A549 (cell line): ENCODE data around the gene PLD1. TPM values are rescaled to one million over a fixed set of nuclear protein-coding genes. Genes with fewer than 3 reads are reported as not detected.

Source experiments
- ATAC-seq, 2 experiments: fragments of 200-7000 bp in 1 of 2; fragments of >200 bp in 1 of 2; cut with Nextera tagmentation in 1 of 2; cut with Tn5 transposase in 1 of 2; 3 replicates each; pipeline versions ENCODE4 v1.8.0 to v1.9.1; 2018 to 2020; ENCODE audit warnings: mild to moderate bottlenecking in 1 of 2, moderate library complexity in 1 of 2
- CTCF ChIA-PET: fragments of 300-600 bp; sonication (Branson Sonifier 250); formaldehyde crosslinking; extraction: SDS; loops from one replicate; lab custom pipeline; 2021; ENCODE audit warnings: antibody characterized with exemption, inconsistent platforms; lab: Yijun Ruan, JAX
- POLR2A ChIA-PET: fragments of 350-600 bp; formaldehyde crosslinking; extraction: SDS; loops from one replicate; lab custom pipeline; 2021; ENCODE audit warnings: antibody characterized with exemption, inconsistent platforms; lab: Yijun Ruan, JAX
- DNase-seq, 2 experiments: peaks; one replicate each; pipeline versions ENCODE4 v3.0.0 to v3.0.0-alpha.2; 2011 to 2016; ENCODE audit warnings: low read depth in 1 of 2, low spot score in 1 of 2
- FAIRE-seq: peaks from 2 replicates; lab custom pipeline; 2011; peaks lifted over from hg19 to GRCh38; lab: Jason Lieb, UNC
- H3K27ac ChIP-seq, 2 experiments: fragments of >200 bp; sonication (Bioruptor Twin); formaldehyde crosslinking; 3 replicates each; pipeline ENCODE4 v1.5.1; 2016 to 2017
- H3K4me1 ChIP-seq: fragments of >200 bp; sonication (Bioruptor Twin); formaldehyde crosslinking; 3 replicates; pipeline ENCODE4 v1.6.1; 2016
- H3K4me2 ChIP-seq: fragments of >200 bp; sonication (Bioruptor Twin); formaldehyde crosslinking; 3 replicates; pipeline ENCODE4 v1.6.1; 2016
- H3K4me3 ChIP-seq: fragments of >200 bp; sonication (Bioruptor Twin); formaldehyde crosslinking; 3 replicates; pipeline ENCODE4 v1.5.1; 2016
- H3K9me3 ChIP-seq: fragments of >200 bp; sonication (Bioruptor Twin); formaldehyde crosslinking; 3 replicates; pipeline ENCODE4 v1.6.1; 2016
- CEBPB ChIP-seq, 2 experiments: fragments of >200 bp in 1 of 2; sonication (Bioruptor Twin) in 1 of 2; formaldehyde crosslinking in 1 of 2; IDR thresholded peaks; 2 replicates each; pipeline ENCODE4 v1.6.1; 2012 to 2016
- CHD2 ChIP-seq: fragments of 150-350 bp; IDR thresholded peaks from 2 replicates; pipeline ENCODE4 v1.6.1; 2014; ENCODE audit warnings: low read length; ENCODE audit not compliant: partially characterized antibody
- CHD4 ChIP-seq: fragments of 200-600 bp; sonication (generic); IDR thresholded peaks from 2 replicates; pipeline ENCODE4 v1.6.1; 2016; ENCODE audit warnings: antibody characterized with exemption, mild to moderate bottlenecking, borderline replicate concordance
- EHMT2 ChIP-seq: fragments of 200-600 bp; sonication (generic); IDR thresholded peaks from 2 replicates; pipeline ENCODE4 v1.6.1; 2016; ENCODE audit warnings: antibody characterized with exemption, low read depth, mild to moderate bottlenecking, moderate library complexity
- FOSB ChIP-seq: fragments of 250-450 bp; sonication (Bioruptor Pico); IDR thresholded peaks from 2 replicates; pipeline ENCODE4 v1.5.0; 2020; ENCODE audit warnings: mild to moderate bottlenecking, moderate library complexity
- FOXS1 ChIP-seq: fragments of 250-450 bp; sonication (Bioruptor Pico); IDR thresholded peaks from 2 replicates; pipeline ENCODE4 v1.5.0; 2020; ENCODE audit warnings: mild to moderate bottlenecking, moderate library complexity
- GATA3 ChIP-seq: IDR thresholded peaks from 2 replicates; pipeline ENCODE4 v1.6.1; 2012; ENCODE audit warnings: borderline replicate concordance
- HDAC2 ChIP-seq: fragments of 200-600 bp; sonication (generic); IDR thresholded peaks from 2 replicates; pipeline ENCODE4 v1.6.1; 2016
- HOXB13 ChIP-seq: fragments of 250-450 bp; sonication (Bioruptor Pico); IDR thresholded peaks from 2 replicates; pipeline ENCODE4 v1.5.0; 2020; ENCODE audit warnings: low read depth, mild to moderate bottlenecking, moderate library complexity
- HOXB5 ChIP-seq: fragments of 250-450 bp; sonication (Bioruptor Pico); IDR thresholded peaks from 2 replicates; pipeline ENCODE4 v1.5.0; 2020; ENCODE audit warnings: mild to moderate bottlenecking, moderate library complexity
- JUN ChIP-seq, 2 experiments: fragments of >200 bp; sonication (Bioruptor Twin); formaldehyde crosslinking; IDR thresholded peaks; 2 replicates in 1 of 2; 3 replicates in 1 of 2; pipeline ENCODE4 v1.6.1; 2016 to 2017
- KDM5A ChIP-seq: fragments of 200-600 bp; sonication (generic); IDR thresholded peaks from 2 replicates; pipeline ENCODE4 v1.6.1; 2016; ENCODE audit warnings: antibody characterized with exemption, mild to moderate bottlenecking
- NPAS2 ChIP-seq: fragments of 250-450 bp; sonication (Bioruptor Pico); IDR thresholded peaks from 2 replicates; pipeline ENCODE4 v1.8.0; 2022; ENCODE audit warnings: mild to moderate bottlenecking, moderate library complexity, borderline replicate concordance
- PHF8 ChIP-seq: fragments of 200-600 bp; sonication (generic); IDR thresholded peaks from 2 replicates; pipeline ENCODE4 v1.6.1; 2016; ENCODE audit warnings: low read depth, mild to moderate bottlenecking, antibody characterized with exemption, moderate library complexity, borderline replicate concordance
- POLR2A ChIP-seq: IDR thresholded peaks from 2 replicates; pipeline ENCODE4 v1.6.1; 2012; ENCODE audit warnings: mild to moderate bottlenecking, low read length
- RARB ChIP-seq: fragments of 250-450 bp; sonication (Bioruptor Pico); IDR thresholded peaks from 2 replicates; pipeline ENCODE4 v1.8.0; 2021; ENCODE audit warnings: mild to moderate bottlenecking, moderate library complexity
- RCOR1 ChIP-seq: fragments of 150-350 bp; IDR thresholded peaks from 2 replicates; pipeline ENCODE4 v1.6.1; 2014; ENCODE audit warnings: antibody characterized with exemption, low read length, low read depth
- TP53 ChIP-seq: fragments of 250-450 bp; sonication (Bioruptor Pico); IDR thresholded peaks from 2 replicates; pipeline ENCODE4 v1.5.0; 2021; ENCODE audit warnings: mild to moderate bottlenecking, moderate library complexity
- ZFP36 ChIP-seq: fragments of 450-650 bp; IDR thresholded peaks from 2 replicates; pipeline ENCODE4 v1.6.1; 2014; ENCODE audit warnings: borderline replicate concordance; ENCODE audit not compliant: partially characterized antibody
- ZSCAN20 ChIP-seq: fragments of 250-450 bp; sonication (Bioruptor Pico); IDR thresholded peaks from 2 replicates; pipeline ENCODE4 v1.8.0; 2022; ENCODE audit warnings: mild to moderate bottlenecking, moderate library complexity
- WGBS: methylation state at CpG from one replicate; pipeline ENCODE4 v1.1.6; 2017; ENCODE audit errors: missing lambda C conversion rate; 5-methylcytosine and 5-hydroxymethylcytosine counted together
- polyA plus RNA-seq, 4 experiments: library from polyadenylated mRNA; depleted of rRNA in 3 of 4; stranded (reverse); fragments of >200 nt; fragmentation: RNase III in 1 of 4; extraction: RNeasy Plus Mini Kit Qiagen cat#74134 plus additional on column Dnase treatment in 1 of 4; gene quantifications; 2 replicates in 3 of 4; 3 replicates in 1 of 4; pipeline ENCODE4 v1.2.3, GENCODE V29; 2011 to 2017
- TF ChIP-seq, protein P1 (sequence below): IDR thresholded peaks from 2 replicates; pipeline ENCODE4 v1.6.1; 2012; ENCODE audit warnings: low read depth, borderline replicate concordance
- TF ChIP-seq, protein P2 (sequence below): fragments of 250-450 bp; sonication (Bioruptor Pico); IDR thresholded peaks from 2 replicates; pipeline ENCODE4 v1.5.0; 2020; ENCODE audit warnings: low read depth, mild to moderate bottlenecking, moderate library complexity
- TF ChIP-seq, protein P3 (sequence below): fragments of >200 bp; sonication (Bioruptor Twin); formaldehyde crosslinking; IDR thresholded peaks from 3 replicates; pipeline ENCODE4 v1.5.1; 2016
- TF ChIP-seq, protein P4 (sequence below): fragments of >200 bp; sonication (Bioruptor Twin); formaldehyde crosslinking; IDR thresholded peaks from 2 replicates; pipeline ENCODE4 v1.6.1; 2016
- TF ChIP-seq, protein P5 (sequence below): fragments of >200 bp; sonication (Bioruptor Twin); formaldehyde crosslinking; IDR thresholded peaks from 3 replicates; pipeline ENCODE4 v1.6.1; 2016
- TF ChIP-seq, protein P6 (sequence below): IDR thresholded peaks from 2 replicates; pipeline ENCODE4 v1.6.1; 2012
- TF ChIP-seq, protein P7 (sequence below): IDR thresholded peaks from 2 replicates; pipeline ENCODE4 v1.6.1; 2012

Gene PLD1
- polyA plus RNA-seq, 2 of the 4 experiments (the other 2 are of a cell fraction) = 6.6 to 27.2 TPM

DNA sequence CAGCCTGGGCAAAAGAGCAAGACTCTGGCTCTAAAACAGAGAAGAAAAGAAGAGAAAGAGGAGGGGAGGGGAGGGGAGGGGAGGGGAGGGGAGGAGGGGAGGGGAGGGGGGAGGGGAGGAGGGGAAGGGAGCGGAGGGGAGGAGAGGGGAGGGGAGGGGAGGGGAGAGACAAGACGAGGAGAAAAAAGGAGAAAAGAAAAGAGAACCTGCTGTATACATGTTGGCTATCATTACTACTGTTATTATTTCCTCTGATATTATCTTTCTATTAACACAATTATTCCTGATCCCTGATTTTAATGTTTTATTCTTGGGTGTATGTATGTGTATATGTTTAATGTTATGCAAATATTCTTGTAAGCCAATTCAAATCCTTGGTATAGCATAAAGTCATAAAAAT, 46.9 kb downstream of the PLD1 start (continued):
- TF ChIP-seq POLR2A (no peak), HOXB13 (CRISPR knock-in tag) (no peak), ZFP36 (no peak)

DNA sequence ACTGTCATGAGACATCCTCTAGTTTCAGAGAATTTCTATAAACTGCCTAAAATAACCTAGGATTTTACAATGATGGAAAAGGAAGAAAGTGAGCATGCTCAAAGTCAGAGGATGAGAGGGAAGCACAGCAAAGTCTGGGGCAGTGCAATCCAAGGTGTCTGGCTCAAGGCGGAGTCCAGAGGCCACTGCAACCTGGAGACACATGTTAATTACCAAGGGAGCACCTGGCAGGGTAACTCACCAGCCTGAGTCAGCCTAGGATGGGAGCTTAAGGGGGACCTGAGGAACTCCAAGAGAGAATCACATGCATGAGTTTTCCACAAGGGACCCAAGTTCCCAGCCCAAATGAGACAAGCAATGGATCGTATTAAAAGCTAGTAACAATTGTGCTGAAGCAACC, 49.8 kb downstream of the PLD1 start:
- Histone ChIP-seq H3K4me2 (no peak overlapping the region), H3K27ac (no peak overlapping the region), H3K9me3 (no peaks in the 10 kb centered on the region), H3K4me3 (no peak overlapping the region), H3K4me1 (no peaks in the 10 kb centered on the region)
- no peak for ATAC-seq
- no peak for FAIRE-seq
- 94% methylated on average over 2 of the region's 2 CpGs for WGBS
- POLR2A ChIA-PET = no interaction called here
- no peak for TF ChIP-seq EHMT2
- TF ChIP-seq FOSB (CRISPR knock-in tag) = no peak
- TF ChIP-seq HOXB5 (CRISPR knock-in tag) = no peak
- no peak for TF ChIP-seq RCOR1
- TF ChIP-seq, protein P1, sequence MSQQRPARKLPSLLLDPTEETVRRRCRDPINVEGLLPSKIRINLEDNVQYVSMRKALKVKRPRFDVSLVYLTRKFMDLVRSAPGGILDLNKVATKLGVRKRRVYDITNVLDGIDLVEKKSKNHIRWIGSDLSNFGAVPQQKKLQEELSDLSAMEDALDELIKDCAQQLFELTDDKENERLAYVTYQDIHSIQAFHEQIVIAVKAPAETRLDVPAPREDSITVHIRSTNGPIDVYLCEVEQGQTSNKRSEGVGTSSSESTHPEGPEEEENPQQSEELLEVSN = no peak
- no peak for TF ChIP-seq PHF8
- no peak for TF ChIP-seq RARB (CRISPR knock-in tag)
- no peak for TF ChIP-seq FOXS1
- no peak for TF ChIP-seq HDAC2
- TF ChIP-seq CHD2 = no peak
- no peak for TF ChIP-seq ZSCAN20 (CRISPR knock-in tag)
- TF ChIP-seq, protein P2, sequence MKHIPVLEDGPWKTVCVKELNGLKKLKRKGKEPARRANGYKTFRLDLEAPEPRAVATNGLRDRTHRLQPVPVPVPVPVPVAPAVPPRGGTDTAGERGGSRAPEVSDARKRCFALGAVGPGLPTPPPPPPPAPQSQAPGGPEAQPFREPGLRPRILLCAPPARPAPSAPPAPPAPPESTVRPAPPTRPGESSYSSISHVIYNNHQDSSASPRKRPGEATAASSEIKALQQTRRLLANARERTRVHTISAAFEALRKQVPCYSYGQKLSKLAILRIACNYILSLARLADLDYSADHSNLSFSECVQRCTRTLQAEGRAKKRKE (CRISPR knock-in tag) = no peak
- TF ChIP-seq, protein P3, sequence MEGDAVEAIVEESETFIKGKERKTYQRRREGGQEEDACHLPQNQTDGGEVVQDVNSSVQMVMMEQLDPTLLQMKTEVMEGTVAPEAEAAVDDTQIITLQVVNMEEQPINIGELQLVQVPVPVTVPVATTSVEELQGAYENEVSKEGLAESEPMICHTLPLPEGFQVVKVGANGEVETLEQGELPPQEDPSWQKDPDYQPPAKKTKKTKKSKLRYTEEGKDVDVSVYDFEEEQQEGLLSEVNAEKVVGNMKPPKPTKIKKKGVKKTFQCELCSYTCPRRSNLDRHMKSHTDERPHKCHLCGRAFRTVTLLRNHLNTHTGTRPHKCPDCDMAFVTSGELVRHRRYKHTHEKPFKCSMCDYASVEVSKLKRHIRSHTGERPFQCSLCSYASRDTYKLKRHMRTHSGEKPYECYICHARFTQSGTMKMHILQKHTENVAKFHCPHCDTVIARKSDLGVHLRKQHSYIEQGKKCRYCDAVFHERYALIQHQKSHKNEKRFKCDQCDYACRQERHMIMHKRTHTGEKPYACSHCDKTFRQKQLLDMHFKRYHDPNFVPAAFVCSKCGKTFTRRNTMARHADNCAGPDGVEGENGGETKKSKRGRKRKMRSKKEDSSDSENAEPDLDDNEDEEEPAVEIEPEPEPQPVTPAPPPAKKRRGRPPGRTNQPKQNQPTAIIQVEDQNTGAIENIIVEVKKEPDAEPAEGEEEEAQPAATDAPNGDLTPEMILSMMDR = no peak
- no peak for TF ChIP-seq CHD4
- no peak for TF ChIP-seq GATA3
- TF ChIP-seq TP53 = no peak
- TF ChIP-seq POLR2A = no peak
- no peak for TF ChIP-seq NPAS2 (CRISPR knock-in tag)
- no peak for TF ChIP-seq CEBPB (IDR thresholded peaks at IDR 0.05)
- CTCF ChIA-PET = interaction anchor here (1.1 kb wide), 1 partner anchor 12 kb away, joined by 8 read pairs; no protein-coding TSS in a partner anchor
- DNase-seq = no peak

DNA sequence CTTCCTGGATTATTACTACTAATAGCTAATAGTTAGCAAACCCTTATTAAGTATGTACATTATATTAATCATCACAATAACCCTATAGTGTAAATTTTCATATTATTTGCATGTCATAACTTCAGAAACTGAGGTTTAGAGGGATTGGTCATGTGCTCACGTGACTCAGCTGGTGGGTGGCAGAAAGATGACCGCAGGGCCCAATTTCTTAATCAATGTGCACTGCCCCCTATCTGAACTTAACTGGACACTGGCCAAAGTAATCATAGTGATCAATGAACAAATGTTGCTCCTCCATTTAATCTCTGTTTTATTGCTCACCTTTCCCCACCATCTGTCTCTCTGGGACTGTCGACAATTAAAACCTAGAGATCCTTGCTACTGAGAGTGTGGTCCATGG, 52.2 kb downstream of the PLD1 start:
- WGBS = 94% methylated on average over 3 of the region's 3 CpGs
- H3K4me3 ChIP-seq = no peak overlapping the region
- no peak overlapping the region for H3K27ac ChIP-seq
- POLR2A ChIA-PET = no interaction called here
- CTCF ChIA-PET = interaction anchor here (1.2 to 1.7 kb wide), 2 partner anchors 14 to 111 kb away, joined by 4 to 5 read pairs; no protein-coding TSS in a partner anchor
- DNase-seq (no peak), ATAC-seq (no peak), FAIRE-seq (no peak)
- no peaks in the 10 kb centered on the region for H3K4me1 ChIP-seq
- no peak overlapping the region for H3K4me2 ChIP-seq
- H3K9me3 ChIP-seq = no peaks in the 10 kb centered on the region
- TF ChIP-seq ZFP36 (no peak), KDM5A (no peak), POLR2A (no peak), CHD2 (no peak), HOXB5 (CRISPR knock-in tag) (no peak), JUN (IDR thresholded peaks at IDR 0.05) (no peak), RARB (CRISPR knock-in tag) (no peak)
- TF ChIP-seq, protein P2 (CRISPR knock-in tag) = no peak
- TF ChIP-seq, protein P4, sequence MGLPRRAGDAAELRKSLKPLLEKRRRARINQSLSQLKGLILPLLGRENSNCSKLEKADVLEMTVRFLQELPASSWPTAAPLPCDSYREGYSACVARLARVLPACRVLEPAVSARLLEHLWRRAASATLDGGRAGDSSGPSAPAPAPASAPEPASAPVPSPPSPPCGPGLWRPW = no peak
- TF ChIP-seq, protein P5, sequence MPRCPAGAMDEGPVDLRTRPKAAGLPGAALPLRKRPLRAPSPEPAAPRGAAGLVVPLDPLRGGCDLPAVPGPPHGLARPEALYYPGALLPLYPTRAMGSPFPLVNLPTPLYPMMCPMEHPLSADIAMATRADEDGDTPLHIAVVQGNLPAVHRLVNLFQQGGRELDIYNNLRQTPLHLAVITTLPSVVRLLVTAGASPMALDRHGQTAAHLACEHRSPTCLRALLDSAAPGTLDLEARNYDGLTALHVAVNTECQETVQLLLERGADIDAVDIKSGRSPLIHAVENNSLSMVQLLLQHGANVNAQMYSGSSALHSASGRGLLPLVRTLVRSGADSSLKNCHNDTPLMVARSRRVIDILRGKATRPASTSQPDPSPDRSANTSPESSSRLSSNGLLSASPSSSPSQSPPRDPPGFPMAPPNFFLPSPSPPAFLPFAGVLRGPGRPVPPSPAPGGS = no peak
- TF ChIP-seq, protein P6, sequence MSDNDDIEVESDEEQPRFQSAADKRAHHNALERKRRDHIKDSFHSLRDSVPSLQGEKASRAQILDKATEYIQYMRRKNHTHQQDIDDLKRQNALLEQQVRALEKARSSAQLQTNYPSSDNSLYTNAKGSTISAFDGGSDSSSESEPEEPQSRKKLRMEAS = no peak
- TF ChIP-seq, protein P7, sequence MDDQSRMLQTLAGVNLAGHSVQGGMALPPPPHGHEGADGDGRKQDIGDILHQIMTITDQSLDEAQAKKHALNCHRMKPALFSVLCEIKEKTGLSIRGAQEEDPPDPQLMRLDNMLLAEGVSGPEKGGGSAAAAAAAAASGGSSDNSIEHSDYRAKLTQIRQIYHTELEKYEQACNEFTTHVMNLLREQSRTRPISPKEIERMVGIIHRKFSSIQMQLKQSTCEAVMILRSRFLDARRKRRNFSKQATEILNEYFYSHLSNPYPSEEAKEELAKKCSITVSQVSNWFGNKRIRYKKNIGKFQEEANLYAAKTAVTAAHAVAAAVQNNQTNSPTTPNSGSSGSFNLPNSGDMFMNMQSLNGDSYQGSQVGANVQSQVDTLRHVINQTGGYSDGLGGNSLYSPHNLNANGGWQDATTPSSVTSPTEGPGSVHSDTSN = no peak
